ENCODE data around the gene GADL1.

The GADL1 gene

DNA sequence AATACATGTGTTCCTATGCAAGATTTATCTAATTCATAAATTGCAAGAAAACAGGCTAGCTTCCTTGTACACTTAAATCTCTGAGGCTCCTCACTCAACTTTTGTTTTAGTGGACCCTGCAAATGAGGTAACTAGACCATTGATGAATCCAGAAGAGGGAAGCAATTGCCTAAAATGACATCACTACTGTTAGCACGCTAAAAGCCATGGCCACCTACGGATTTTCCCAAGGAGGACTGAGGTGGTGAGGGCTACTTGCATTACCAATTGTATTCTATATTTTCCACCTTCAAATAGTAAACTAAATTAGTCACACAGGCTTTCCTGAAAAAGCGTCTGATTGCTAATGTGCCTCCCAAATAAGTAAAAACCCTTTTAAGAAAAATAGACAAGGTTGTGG is 140.7 kb downstream of the GADL1 start:
- no peak for DNase-seq

DNA sequence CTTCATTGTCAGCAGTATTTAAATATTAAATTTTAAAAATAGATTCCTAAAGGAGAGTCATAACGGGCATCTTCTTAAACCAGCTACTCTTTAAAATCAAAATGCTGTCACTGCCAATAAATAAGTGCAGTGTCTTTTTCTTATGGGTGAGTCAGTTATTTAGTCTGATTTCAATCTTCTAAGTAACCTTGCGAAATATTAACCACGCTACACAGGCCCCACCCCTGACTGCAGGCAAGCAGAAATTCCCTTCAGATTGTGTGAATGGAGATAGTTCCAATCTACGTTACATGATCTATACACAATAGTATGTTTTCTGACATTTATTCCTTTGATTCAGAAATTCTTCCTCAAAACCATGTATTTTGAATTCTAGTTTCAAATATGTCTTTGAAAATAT is 141.5 kb downstream of the GADL1 start:
- no peak for DNase-seq

DNA sequence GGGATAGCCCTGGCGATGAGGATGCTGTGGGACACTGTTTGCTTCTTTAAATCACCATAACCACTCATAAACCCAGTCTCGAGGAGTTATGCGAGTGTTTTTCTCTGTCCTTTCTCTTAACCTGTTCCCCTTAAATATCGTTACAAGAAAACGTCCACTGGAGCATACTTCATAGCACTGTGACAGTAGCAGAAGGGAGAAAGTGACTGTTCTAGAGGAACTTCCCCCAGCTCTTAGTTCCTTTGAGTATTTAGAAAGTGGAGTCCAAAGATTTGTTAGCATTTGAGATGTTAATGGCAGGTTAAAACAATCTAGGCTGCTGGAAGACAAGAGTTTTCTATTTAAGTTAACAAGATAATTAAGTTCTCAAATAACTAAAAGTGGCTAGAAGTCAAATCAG is 142.0 kb downstream of the GADL1 start:
- DNase-seq = no peak

DNA sequence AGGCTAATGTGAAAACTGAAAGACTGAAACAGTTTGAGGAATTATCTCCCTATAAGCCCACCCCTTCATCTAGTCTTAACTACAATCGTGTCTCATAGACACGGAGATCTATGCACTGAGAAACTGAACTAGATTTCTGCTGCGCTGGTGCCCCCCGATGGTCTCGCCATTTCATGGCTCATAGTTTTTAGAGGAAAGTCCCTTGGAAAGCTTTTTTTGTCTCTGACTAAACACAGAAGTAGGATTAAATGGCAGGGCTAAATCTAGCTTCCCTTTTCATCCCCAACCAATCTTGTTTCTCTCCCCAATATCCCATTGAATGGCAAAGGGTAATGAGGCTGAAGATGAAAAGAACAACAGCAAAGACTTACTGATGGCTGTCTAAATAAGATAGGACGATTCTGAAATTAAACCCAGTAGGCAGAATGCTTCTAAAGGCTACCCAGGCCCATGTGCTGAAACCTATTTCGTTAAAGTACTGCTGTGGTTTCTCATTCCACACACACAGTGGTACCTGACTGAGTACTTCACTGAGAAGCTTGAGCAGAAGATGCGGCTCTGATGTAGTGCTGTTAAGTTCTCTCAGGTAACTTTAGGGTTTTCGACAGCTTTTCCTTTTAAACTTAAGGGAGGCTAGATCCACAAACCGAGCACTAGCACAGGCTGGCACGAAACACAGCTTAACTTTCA is 142.7 kb downstream of the GADL1 start:
- peak; percentile 12 for DNase-seq

DNA sequence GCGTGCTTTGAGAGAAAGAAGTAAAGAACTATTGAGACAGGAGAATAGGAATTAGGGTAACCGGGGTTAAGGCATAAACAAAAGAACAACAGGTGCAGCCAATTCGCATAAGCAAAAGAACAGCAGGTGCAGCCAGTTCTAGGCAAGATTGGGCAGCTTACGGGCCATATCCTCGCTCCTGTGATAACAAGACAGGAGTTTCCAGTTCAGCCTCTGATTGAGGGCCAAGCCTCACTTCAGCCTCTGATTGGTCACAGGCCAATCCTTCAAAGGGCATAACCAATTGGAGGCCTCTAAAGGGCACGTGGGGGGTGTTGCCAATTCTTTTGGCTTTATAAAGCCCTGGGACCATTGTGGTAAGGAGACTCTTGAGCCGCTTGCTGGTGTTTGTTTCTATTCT is 143.5 kb downstream of the GADL1 start:
- DNase-seq = no peak

DNA sequence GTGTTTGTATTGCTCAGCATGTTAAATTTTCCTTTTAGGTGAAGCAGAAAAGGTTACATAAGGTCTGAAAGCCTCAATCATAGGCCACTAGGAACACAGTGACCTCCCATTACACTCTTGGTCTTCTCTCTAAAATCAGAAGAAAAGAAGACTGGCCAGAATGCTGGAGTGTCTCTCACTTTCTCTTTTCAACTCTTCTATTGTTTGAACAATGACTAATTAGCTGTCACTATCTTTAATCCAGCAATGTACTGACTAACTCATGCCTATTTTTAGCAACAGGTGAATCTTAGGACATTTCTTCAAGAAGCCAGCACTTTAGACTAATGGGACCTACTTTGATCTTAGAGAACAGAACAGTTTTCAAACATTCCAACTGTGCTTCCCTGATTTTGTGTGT is 145.2 kb downstream of the GADL1 start:
- DNase-seq = no peak

DNA sequence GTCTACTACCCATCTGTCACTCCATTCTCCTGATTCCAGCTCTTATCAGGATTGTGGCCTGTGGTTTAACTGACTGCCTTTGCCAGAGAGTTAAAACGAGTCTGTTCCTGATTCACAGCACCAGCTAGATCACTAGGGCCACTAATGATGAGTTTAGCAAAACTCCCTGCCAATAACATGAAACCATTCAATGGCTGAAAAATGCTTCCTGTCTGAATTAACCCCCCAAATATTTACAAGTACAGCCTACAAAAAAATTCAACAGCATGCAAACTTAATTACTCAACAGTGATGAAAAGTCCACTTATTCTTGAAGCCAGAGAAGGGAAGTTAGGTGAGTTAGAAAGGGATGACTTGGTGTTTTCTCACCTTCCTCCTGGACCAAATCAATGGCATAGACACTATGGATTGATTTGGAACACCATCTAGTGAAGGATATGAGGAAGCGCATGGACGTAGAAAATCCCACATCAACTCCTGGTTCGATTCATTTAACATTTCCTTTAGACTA is 146.6 kb downstream of the GADL1 start:
- no peak for DNase-seq

DNA sequence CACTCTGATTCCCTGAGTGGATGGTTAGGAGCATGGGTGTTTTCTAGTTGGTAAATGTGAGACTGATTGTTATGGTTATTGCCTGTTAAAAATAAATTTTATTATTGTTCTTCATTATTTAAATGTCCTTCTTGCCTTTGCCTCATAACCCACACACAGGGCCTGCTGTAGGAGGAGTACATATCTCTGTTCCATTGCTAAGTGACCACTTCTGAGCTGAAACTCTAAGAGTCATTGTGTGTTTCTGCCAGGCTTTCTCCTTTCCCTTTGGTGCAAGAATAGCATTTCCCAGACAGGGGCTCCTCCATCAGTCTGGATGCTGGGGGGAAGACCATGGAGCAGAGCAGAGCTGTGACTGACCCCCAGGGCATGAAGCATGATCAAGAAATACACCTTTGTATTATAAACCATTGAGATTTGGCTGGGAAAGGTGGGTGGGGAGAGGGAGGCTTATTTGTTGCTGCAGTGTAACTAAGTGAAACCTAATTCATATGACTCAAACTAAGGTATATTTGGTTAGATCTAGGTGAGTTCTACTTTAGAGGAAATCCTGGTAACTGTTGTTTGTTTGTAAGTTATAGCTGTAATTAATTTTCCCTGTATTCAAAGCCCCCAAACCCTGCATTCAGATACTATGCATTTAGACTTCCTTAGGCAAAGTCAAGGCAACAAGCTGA is 150.7 kb downstream of the GADL1 start:
- no peak for DNase-seq

DNA sequence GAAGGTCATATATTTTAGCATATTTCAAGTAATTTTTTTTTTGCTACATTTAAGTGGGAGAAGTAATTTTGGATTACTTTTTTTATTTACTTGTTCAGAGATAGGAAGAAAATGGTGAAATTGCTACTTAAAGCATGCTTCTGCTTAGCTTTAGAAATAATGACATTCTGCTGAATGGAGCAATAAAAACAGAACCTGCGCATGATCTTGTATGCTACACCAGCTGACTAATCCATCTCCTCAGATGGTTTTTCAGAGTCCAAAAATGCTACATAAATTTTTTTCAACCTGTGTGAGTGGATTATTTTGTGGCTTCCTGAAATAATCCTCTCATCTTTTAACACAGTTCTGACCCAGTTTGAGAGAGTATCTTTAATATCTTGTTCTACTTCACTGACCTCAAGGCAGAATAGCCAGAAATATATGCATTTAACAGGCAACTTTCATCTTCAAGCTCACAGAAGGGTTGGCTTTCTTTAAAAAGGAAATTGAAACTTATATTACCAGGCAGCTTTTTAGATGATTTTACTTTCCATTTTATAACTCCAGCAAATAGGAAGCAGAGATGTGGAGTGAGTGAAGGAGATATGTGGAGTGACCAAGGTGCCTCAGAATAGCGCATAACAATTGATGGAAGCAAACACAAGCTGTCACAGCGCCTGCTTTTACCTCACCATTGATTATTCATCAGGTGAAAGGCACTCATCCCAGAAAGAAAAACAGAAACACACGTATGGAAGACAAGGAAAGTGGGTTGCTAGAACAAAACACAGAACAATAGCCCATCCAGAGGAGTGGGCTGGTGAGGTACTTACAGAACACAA is 151.5 kb downstream of the GADL1 start:
- no peak for DNase-seq

DNA sequence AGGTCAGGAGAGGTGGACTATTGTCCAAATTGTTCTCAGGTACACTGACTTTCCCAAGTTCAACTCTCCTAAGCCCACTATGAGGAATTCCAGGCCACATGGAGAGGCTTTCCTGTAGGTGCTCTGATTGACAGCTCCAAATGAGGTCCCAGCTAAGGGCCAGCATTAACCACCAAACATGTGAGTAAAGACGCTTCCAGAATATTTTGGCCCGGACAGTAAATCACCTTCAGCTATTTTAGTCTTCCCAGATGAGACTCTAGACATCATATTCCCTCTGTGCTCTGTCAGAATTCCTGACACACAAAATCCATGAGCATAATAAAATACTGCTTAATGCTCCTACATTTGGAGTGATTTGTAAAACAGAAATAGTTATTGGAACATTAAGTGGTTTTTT is 152.6 kb downstream of the GADL1 start:
- DNase-seq = no peak

DNA sequence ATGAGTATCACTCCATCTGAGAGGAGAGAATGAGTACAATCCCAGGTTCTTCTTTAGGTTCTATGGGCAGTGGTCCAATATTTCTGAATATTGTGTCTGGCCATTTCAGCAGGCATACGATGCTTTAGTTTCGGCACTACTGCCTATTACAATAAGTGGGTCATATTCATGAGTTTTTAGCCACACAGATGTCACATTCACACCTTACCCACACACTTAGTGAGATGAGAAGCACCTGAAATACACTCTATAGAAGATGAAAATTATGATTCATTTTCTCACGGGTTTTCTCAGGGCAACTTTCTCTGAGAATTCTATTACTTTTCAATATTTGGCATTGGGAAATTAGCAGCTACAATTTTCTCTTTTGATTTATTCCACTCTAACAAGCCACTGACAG is 155.9 kb downstream of the GADL1 start:
- DNase-seq = no peak

DNA sequence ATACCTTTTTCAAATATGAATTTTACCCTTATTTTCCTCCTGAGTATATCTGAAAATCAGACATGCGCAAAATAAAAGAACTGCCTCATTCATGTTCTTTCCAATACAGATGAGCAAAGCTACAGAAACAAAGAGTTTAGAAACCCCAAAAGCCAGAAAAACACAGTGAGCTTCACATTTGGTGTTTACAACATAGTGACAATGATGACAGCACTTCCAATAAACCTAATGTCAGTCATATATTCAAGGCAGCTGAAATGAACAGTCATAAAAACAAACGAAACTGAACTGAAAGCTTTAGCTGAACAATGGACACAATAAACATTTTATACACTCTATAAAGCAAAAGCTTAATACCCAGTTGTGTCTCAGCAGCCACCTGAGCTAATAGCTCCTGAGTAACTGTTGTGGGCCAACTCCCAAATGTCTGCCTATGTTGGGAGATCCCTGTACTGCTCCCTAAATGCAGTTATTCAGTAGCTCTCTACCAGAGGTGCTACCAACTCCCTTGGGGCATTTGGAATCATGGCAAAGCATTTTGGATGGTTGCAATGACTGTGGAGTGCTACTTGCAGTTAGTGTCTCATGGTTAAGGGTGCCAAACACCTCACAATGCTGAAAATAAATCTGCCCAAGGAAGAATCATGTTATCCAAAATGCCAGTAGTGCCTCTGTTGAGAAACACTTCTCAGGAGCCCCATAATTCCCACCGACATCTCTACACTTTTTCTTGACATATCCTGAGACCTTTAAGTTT is 156.5 kb downstream of the GADL1 start:
- no peak for DNase-seq

DNA sequence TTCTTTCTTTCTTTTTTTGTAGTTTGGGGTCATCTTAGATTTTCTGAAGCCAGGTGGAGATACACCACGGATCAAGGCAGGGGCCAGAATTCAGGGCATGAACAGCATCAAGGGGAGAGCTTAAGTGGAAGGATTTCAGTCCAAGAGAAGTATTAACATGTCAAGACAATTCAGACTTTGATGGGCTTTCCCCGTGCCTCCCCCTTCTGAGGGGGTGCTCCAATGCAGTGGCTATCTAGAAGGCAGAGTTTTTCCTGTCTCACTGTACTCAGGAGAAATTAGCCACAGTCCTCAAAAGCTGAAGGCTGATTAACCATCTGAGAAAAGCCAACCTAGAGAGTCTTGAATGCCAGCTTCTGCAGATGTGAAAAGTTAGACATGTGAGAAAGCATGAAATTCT is 160.8 kb downstream of the GADL1 start:
- DNase-seq = no peak

DNA sequence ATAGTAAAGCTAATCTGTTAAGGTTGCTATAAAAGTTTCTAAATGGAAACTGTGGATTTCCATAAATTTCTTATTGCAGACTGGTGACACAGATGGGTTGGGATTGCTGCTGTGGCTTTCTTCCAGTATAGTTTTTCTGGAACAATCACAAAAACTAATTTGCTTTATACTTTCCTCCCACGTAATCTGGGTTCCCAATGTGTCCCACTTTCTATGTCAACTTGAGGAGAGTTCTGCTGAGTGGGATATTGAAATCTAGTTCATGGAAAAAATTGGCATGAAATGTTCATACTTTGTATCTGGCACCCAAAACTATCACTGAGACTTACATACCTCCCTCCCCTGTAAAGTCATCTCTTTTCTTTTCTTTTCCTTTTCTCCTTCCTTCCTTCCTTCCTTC is 161.3 kb downstream of the GADL1 start:
- no peak for DNase-seq

DNA sequence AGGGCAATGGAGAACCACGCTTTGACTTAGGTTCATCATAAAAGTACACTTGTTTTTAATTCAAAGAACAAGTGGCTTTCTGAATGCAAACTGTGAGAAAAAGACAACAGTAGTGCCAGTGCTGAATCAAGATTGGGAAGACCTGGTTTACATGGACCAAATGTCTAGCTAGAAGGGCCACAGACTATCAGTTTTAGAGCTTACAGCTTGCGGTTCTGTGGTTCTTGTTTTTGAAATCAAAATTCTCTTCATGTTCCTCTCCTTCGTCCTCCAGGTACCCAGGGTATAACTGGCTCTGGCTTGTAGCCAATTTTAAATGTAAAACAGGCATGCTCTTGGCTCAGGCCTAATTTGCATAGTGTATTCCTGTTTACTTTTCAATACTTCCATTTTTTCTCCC is 163.5 kb downstream of the GADL1 start:
- no peak for DNase-seq

DNA sequence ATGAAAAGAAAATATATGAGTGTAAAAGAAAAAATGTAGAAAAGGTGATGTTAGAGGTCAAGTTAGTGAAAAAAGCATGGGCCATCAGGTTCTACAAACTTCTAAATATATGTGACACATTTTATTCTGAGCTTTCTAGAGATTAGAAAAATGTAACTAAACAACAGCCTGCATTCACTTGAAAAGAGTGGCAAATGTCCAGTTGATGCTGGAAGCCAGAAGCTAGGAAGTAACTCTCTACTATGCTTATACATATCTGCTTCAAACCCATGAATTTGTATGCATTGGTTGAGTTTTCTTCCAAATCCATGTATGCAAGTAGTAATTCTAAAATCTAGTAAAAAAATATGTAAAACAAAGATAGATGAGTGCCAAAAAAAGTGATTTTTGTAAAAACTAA is 164.5 kb downstream of the GADL1 start:
- DNase-seq = no peak

DNA sequence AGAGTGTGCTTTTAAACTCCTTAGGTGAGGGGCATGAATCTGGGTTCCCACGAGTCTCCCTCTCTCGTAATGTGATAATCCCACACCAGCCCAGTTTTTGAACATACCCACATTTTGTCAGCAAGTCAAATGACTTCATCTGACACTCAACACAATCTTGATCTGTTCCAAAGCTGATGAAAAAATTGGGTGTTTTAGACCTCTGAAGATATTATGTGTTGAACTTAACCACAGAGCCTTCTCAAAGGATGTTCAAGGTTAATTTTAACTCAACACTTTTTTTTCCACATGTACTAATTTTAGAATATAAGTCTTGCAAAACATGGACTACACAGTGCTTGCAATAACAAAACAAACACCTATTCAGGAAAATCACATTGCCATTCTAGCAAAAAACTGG is 164.9 kb downstream of the GADL1 start:
- DNase-seq = no peak

DNA sequence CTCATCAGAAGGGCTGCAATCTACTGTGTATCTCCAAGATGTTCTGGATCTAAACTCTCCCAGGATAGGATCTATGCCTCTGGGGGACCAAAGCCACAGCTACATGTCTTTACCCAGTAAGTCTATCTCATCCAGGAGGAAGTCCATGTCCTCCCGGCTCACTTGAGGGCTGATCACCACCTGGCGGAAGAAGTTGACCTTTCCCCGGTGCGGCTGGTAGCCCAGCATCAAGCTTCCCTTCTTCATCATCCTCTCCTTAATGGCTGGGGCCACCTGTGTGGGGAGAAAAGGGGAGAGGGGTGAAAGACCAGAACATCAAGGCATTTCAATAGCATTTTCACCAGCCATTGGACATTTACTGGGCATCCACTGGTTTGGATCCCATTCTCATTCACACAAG is 166.3 kb downstream of the GADL1 start:
- no peak for DNase-seq

DNA sequence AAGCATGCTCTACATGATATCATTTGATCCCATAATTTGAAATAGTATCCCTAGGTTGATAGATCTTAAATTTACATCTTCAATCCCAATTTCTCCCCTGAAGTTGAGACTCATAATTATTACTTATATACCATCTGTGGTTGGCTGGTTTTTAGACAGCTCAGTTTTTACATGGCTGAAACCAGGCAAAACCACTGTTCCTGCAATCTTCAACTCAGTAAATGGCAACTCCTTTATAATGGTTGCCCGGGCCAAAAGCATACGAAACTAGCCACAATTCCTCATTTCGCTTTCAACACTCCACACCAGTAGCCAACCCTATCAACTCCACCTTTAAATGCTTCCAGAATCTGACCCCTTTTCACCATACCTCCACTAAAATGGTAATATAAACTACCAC is 169.6 kb downstream of the GADL1 start:
- DNase-seq = no peak

DNA sequence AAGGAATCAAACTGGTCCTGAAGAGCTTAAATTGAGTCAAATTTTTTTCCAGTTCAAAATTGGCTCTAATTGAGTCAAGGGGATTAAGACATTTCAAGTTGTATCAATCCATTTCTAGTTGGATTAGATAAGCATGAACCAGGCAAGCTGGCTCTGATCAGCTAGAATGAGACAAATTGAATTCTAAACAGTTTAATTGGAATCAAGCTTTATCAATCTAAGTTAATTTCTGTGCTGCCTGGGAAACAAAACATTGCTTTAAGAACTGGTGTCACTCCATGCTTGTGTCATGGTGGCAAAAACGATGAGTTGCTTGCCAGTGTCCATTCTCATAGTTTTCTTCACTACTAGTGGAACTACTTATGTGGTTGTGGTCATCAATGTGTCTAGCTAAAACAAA is 171.2 kb downstream of the GADL1 start:
- no peak for DNase-seq

DNA sequence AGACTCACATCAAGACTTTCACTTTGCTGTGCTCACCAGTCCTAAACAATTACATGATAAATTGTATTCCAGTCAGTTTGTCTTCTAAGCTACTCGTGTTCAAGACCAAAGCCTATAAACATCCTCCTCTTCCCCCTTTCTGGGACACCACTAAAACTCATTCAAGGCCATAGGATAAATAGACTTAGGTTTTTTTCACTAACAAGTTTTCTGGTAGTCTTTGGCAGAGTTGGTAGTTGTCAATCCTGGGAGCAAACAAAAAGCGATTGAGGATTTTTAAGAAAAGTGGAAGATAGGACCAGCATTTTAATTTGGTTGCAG is 173.2 kb downstream of the GADL1 start:
- DNase-seq = no peak

DNA sequence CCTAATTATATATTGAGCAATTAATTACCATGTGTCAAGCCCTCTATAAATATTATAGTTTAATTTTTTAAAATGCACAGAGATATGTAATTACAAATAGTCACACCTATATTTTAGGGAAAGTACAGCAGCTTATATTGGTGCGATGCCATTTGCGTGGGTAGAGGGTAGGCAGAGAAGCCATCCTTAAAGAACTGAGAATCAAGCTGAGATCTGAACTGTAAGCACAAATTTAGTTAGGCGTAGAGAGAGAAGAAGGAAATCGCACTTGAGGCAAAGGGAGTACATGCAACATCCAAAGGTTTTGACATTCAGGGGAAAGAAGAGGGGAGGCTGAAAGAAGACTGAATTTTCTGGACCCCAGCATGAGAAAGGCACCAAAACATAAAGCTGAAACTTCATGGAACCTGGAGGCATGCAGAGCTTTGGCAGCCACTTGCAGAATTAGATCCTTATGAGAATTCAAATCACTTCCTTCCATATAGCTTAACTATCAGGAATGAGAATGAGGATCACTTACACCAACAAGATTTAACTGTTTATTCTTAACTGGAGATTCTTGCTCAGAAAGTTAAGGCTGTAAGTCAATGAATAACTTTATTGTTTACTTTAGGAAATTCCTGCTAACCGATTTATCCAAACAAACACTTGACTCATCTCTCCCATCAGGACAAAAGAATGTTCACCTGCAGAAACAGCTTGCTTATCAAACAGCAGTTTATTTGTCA is 173.7 kb downstream of the GADL1 start:
- no peak for DNase-seq

DNA sequence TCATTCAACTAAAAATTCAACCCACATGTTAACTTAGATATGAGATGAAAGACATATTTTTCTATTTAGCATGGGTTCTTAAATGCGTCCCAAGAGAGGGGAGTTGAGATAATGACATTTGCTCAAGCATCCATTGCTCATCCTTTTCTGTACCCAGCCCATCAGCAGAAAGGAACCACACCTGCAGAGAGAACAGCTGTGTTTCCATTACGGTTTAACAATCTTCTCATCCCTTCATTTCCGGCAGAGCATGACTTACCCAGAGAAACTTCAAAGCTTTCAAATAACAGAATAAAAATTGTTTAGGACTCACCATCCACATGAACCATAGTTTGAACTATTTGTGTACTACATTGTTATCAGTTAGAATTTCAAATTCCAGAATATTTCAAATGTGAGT is 174.9 kb downstream of the GADL1 start:
- DNase-seq = no peak
